GM15510 (cell line): ENCODE measurements around the gene ASS1.

Source experiments
- POLR2A ChIP-seq: IDR thresholded peaks from 3 replicates; pipeline ENCODE4 v1.6.1; 2011; ENCODE audit warnings: borderline replicate concordance; ENCODE audit not compliant: insufficient read length; ENCODE audit errors: extremely low read depth

The ASS1 gene

GRCh38 chr9:130444565-130445221 is at the start of gene ASS1:
TSS of gene ASS1 (plus strand) at chr9:130444961. CDS start at chr9:130452229, 7,268 bp downstream.
- no peak for TF ChIP-seq POLR2A

GRCh38 chr9:130395810-130396435 is 48.8 kb upstream of the ASS1 start:
- no peak for TF ChIP-seq POLR2A

DNA sequence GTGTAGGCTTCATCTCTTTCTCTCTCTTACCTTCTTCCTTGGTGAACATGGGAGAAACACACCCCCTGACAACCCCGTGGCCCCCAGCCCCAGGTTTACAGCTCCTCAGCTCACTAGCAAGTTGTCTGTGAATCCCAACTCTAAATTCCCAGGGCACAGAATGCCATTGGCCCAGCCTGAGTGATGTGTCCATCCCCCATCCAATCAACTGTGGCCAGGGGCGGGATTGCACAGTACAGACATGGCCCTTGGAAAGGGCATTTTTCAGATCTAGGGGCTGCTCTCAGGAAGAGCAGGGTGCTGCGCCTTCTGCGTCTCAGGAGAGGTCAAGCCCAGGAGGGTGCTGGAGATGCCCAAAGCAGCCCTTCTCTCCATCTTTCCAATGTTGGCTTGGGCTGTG is 48.2 kb upstream of the ASS1 start:
- TF ChIP-seq POLR2A: no peak

- TF ChIP-seq POLR2A: no peak
Observed at GRCh38 chr9:130398487-130399240, 46.1 kb upstream of the ASS1 start.

- TF ChIP-seq POLR2A: no peak
Observed at GRCh38 chr9:130399768-130400167, 45.0 kb upstream of the ASS1 start.

DNA sequence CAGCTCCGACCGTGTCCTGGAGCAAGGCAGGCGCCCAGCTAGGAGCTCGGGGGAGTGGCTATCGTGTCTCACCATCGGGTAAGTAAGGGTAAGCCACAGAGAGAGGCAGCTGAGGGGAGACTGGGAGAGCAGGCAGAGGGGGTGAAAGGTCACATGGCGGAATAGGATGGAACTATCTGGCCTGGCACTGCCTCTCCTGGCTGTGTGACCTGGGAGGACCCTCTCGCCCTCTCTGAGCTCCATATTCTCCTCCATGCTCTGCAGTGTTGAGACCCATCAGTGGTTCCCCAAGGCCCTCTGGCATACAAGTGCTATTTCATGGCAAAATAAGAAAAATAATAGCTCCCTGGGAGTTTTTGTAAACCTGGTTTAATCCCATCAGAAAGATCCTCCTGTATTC is 43.9 kb upstream of the ASS1 start:
- TF ChIP-seq POLR2A: no peak

DNA sequence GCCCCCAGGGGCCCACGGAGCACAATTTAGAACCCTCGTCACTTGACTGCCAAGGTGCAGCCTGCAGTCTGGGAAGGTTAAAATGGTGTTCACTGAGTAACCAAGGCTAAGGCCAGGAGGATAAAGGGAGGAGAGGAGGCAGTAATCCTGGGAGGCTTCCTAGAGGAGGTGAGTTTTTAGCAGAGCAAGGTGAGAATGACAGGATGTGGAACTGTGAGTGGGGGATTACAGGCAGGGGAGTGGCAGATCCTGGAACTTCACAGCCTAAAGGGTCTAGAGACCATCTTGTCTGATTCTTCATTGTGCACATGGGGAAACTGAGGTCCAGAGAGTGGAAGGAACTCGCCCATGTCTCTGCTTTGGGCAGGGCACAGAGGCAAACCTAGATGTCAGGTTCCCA is 42.5 kb upstream of the ASS1 start:
- TF ChIP-seq POLR2A: no peak

- TF ChIP-seq POLR2A: no peak
Observed at GRCh38 chr9:130402645-130403440, 41.9 kb upstream of the ASS1 start.

GRCh38 chr9:130405657-130406257 is 39.0 kb upstream of the ASS1 start:
- TF ChIP-seq POLR2A: no peak

DNA sequence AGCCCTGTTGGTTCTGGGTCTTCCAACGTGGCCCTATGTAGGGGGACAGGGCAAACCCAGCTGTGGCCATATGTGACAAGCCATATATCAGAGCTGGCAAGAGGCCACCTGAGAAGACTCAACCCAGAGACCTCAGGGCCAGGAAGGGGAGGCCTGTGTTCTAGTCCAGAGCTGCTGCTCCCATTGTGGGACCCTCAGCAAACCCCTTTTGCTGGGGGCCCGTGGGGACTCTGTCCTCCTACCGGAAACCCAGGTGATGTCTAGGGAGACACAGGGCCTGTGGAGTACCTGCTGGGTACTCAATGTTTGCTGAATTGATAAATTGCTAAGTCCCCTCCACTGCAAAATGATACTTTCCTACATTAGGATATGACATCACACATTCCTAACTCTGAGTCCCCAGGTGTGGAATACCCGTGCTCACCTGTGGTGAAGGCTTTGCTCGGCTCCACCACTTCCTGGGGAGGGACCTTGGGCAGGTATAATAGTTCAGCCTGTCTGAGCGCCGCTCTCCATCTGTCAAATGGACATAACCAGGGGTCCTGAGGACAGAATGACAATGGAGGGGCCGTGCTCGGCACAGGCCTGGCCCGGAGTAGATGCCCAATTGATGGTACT is 38.4 kb upstream of the ASS1 start:
- no peak for TF ChIP-seq POLR2A

GRCh38 chr9:130407916-130408663 is 36.7 kb upstream of the ASS1 start:
- TF ChIP-seq POLR2A: no peak

GRCh38 chr9:130408669-130409068 is 36.1 kb upstream of the ASS1 start:
- no peak for TF ChIP-seq POLR2A

DNA sequence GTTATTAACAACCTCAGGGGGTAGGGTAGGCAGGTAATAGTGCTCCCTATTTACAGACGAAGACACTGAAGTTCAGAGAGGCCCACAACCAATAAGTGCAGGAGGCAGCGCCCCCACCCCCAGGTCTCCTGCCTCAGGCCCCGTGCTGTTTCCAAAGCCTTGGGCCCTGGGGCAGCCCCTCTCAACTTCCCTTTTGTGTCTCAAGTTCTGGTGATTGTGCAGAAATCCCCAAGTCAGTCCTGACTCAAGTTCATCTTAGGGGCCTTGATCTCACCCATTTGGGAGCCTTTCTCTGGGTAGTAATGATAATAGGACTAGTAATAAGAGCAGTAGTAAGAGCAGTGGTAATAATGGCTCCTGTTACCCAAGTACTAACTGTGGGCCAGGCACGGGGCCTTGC is 35.5 kb upstream of the ASS1 start:
- TF ChIP-seq POLR2A: no peak
